Transverse colon (tissue), 4 donors: ENCODE data around the gene NUP43.

Source experiments
- CTCF ChIP-seq, 5 experiments: fragments of 200-600 bp in 3 of 5; fragments of 450-650 bp in 2 of 5; sonication (generic) in 3 of 5; IDR thresholded peaks; 1 replicate in 2 of 5; 2 replicates in 3 of 5; pipeline ENCODE4 v1.5.1; 2016 to 2017; ENCODE audit warnings: antibody characterized with exemption in 5 of 5, inconsistent platforms in 3 of 5, mild to moderate bottlenecking in 2 of 5, moderate library complexity in 1 of 5
- EP300 ChIP-seq: sonication (generic); formaldehyde crosslinking; IDR thresholded peaks from one replicate; pipeline ENCODE4 v1.6.1; 2017; ENCODE audit warnings: antibody characterized with exemption, low read depth
- POLR2A ChIP-seq: fragments of 450-650 bp; IDR thresholded peaks from one replicate; pipeline ENCODE4 v1.6.1; 2016; ENCODE audit warnings: antibody characterized with exemption, mild to moderate bottlenecking, moderate library complexity
- POLR2AphosphoS5 ChIP-seq, 3 donors: sonication (generic); formaldehyde crosslinking; IDR thresholded peaks; one replicate each; pipeline ENCODE4 v1.6.1; 2016; ENCODE audit warnings: antibody characterized with exemption in 3 of 3

GRCh38 chr6:149771185-149771584 lies 24.9 kb upstream of the NUP43 start:
- TF ChIP-seq CTCF (IDR thresholded peaks at IDR 0.05), result no peak
- TF ChIP-seq POLR2A, result no peak
- no peak for TF ChIP-seq EP300
- no peak for TF ChIP-seq POLR2AphosphoS5 (IDR thresholded peaks at IDR 0.05)
